HCEC 1CT (cell line): ENCODE data around the gene MVP.
"Not testable (repeated sequence)": the region's sequence is repeated elsewhere in the genome, so short reads cannot be mapped to it uniquely, and the experiment has no call there.

Source experiments
- DNase-seq: peaks from one replicate; pipeline ENCODE4 v3.0.0-alpha.2; 2017

The MVP gene

DNA sequence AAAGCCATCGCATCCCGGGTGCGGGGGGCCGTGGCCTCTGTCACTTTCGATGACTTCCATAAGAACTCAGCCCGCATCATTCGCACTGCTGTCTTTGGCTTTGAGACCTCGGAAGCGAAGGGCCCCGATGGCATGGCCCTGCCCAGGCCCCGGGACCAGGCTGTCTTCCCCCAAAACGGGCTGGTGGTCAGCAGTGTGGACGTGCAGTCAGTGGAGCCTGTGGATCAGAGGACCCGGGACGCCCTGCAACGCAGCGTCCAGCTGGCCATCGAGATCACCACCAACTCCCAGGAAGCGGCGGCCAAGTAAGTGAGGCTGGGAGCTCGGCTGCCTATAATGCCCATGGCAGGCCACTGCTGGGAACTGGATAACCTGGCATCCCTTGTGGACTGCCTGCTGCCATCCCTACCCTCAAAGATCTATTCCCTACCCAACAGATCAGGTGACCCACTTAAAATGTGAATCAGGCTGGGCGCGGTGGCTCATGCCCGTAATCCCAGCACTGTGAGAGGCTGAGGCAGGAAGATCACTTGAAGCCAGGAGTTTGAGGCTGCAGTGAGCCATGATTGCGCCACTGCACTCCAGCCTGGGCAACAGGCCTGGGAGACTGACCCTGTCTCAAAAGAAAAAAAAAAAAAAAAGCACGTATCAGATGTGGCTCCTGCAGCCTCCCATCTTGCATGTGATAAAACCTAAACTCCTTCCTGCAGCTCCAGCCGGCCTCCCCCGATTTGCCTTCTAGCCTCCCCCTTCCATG is 24.5 kb downstream of the MVP start:
- DNase-seq, result no peak

DNA sequence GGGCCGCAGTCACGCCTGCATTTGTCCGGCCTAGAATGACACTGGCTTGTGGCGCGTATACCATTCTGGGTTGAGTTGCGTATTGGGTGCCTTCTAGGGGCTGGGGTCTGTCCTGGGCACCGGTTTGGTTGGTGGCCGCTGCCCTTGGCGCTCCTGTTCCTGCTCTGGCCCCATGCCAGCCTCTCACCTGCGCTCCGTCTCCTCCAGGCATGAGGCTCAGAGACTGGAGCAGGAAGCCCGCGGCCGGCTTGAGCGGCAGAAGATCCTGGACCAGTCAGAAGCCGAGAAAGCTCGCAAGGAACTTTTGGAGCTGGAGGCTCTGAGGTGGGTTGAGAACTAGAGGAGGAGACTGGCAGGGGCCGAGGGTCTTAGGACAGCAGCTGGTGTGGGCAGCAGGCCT is 25.4 kb downstream of the MVP start:
- no peak for DNase-seq

DNA sequence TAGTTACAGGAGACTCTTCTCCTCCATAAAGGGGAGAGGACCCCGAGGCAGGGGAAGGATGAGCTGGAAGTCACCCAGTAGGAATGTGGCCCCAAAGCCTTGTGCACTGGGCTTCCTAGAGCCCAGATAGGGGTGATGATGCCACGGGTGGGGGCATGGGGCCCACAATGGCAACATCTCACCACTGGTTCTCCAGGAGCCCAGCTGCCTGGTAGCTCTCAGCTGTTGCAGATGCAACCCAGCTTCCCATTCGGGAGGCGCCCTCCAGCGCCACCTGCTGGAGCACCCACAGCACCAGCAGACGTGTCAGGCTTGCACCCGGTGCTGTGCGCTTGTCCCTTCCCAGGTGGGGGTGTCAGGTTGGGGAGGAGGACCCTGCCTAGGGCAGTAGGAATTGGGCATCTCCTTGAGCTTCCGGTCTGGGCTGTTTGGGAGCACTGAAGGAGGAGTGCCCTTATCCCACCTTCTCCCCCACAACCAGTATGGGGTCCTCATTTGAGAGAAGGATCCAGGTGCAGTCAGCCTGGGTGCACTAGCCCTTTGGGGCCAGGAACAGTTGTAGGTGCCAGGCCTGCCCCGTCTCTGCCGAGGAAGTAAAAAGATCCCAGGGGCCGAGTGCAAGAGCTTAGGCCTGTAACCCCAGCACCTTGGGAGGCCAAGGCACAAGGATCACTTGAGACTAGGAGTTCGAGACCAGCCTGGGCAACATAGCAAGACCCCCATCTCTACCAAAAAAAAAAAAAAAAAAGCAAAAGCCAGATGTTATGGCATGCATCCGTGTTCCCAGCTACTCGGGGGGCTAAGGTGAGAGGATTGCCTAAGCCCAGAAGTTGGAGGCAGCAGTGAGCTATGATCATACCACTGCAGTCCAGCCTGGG is 28.4 kb downstream of the MVP start:
- DNase-seq, result peak; percentile 62

DNA sequence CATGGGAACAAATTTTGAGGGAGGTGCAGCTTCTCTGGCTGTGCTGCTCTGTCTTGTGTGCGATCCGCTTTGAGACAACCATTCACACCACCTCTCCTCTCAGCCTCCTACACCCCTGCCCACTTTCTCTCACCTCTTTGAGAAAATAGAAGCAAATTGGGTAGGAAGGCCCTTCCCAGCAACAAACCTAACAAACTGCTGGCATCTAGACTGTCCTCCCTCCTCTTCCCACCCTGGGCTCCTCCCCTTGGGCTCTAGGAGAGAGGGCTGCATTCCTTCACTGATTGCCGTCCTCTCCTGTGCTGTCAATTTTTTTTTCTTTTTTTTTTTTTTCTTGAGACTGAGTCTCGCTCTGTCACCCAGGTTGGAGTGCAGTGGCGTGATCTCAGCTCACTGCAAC is 29.2 kb downstream of the MVP start:
- DNase-seq, result no peak

DNA sequence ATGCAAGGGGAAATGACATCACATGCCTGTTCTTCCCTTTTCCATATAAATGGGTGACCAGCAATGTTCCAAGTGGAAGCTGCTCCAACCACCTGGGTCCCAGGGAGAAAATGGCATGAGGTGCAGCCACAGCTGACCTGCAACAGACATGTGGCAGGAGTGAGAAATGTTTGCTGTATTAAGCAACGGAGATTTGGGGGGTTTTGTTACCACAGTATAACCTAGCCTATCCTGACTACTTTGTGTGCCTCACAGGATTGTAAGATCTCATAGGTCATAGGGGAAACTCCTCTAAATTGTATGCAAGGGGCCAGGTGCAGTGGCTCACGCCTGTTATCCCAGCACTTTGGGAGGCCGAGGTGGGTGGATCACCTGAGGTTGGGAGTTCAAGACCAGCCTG is 30.7 kb downstream of the MVP start:
- no peak for DNase-seq

DNA sequence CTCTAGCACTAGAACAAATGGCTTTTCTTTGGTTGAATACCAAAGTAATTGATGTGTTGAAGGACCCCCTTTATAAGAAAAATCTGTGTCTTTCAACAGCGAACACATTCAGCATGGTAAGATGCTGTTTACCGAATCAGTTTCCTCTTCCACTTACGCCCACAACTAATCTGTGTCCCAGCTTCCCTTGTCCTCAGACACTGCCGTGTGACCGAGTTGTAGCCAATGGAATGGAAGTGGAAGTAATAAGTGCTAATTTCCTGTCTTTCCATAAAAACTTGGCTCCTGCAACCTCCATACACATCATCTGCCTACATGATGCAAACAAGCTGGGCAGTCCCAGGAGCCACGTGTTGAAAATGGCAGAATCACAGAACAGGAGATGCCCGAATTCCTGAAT is 32.4 kb downstream of the MVP start:
- DNase-seq, result peak; percentile 54

DNA sequence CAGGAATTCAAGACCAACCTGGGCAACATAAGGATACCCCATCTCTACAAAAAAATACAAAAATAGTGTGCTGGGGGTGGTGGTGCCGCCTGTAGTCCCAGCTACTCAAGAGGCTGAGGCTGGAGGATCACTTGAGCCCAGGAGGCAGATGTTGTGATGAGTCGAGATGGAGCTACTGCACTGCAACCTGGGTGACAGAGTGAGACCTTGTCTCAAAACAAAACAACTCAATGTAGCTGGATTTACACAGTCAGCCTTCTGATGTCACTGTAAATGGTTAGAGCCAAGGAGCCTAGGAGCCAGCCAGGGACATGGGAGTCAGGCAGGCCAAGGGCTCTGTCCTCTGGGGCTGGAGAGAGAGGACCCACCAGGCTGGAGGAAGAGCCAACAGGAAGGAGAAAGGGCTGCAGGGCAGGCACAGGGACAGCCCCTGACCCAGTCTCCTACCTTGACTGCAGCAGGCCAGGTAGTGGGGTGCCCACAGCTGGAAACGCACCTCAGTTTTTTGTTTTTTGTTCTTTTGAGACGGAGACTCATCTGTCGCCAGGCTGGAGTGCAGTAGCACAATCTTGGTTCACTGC is 34.3 kb downstream of the MVP start:
- no peak for DNase-seq

DNA sequence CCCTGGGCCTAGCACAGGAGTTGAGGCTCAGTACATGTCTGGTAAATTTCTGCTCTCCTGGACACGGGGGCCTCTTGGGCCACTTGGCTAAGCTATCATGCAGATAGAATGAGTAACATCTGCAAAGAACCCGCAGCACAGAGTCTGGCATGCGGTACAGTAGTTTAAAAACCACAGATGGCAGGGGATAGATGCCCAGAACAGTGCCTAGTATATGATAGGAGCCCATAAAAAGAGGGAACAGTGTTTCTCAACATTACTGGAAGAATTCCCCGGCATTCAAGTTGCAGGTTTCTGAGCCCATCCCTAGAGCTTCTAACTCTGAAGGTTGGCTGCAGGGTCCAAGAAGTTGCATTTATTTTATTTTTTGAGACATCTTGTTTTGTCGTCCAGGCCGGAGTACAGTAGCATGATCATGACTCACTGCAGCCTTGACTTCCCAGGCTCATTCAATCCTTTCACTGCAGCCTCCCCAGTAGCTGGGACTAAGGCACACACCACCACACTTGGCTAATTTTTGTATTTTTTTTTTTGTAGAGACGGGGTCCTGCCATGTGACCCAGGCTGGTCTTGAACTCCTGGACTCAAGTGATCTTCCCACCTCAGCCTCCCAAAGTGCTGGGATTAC is 37.0 kb downstream of the MVP start:
- peak; percentile 26 for DNase-seq

DNA sequence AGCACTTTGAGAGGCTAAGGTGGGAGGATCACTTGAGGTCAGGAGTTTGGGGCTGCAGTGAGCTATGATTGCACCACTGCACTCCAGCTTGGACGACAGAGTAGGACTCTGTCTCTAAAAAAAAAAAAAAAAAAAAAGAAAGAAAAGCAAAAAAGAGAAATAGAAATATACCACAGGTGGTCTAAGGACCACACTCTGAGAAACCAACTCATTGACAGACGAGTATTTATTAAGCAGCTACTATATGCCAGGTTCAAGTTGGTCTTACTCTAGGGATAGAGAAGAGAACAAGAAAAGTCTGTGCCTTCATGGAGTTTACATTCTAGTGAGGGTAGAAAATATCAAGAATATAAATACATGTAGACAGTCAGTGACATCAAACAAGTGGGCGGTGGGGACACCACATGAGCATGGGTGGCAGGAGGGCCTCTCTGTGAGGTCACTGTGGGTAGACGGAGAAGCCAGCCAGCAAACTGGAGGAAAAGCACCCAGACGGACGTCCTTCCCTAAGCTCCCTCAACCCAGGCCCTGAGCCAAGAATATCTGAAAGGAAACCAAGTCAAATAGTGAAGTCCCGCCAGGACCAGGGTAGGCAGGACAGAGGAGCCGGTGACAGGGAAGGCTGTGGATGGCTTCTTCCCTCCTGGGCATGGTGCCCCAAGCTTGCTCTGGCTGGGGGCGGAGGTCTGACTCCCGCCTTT is 38.0 kb downstream of the MVP start:
- no peak for DNase-seq

DNA sequence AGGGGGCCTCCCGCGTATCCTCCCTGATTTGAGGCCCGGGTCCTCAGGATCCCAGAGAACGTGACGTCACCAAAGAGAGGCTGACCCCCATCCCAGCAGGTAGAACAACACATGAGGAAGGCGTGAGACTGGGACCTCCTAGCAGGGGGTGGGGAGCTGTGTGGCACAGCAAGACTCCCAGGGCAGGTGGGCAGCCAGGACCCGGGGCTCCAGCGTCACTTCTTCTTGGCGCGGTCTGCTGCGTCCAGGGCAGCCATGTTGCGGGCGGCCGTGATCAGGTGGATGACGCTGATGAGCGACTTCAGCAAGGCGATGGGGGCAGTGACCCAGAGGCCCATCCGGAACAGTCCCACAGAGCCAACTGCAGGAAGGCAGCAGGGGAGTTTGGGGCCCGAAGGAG is 38.7 kb downstream of the MVP start:
- DNase-seq, result no peak

DNA sequence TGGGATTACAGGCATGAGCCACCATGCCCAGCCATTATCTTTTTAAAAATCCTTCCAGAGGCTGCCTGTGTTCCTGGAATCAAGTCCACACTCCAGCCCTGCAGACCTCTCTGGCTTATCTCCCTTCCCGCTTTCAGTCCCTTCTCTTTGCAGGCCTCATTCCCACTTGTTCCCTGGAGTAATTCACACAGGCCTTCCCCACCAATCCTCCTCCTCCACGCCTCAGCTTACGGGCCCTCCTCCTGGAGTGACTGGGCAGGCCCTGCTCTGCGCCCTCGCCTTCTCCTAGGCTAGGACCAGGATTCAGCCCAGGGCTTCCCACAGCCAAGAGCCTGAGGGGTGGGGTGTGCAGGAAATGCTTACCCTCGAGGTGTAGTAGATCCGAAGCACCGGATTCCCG is 40.0 kb downstream of the MVP start:
- DNase-seq, result no peak

DNA sequence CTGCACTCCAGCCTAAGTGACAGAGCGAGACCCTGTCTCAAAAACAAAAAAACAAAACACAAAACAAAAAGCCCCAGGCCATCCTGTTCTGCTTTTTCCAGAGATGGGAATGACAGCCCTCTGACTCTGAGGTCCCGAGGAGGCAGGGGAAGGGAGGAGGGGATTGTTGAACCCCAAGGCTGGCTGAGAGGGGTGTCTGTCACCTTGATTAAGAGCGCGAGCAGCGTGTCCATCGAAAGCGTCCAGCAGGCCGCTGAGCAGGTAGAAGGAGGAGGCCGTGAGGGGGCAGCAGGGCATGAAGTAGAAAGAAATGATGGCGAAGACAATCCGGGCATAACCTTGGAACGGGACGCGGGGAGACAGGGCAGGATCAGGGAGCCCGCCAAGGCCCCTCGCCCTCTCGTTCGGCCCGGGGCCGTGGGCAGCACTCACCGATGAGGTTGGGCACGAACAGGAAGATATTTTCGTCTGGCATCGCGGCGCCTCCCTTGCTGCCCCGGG is 42.2 kb downstream of the MVP start:
- DNase-seq, result no peak

DNA sequence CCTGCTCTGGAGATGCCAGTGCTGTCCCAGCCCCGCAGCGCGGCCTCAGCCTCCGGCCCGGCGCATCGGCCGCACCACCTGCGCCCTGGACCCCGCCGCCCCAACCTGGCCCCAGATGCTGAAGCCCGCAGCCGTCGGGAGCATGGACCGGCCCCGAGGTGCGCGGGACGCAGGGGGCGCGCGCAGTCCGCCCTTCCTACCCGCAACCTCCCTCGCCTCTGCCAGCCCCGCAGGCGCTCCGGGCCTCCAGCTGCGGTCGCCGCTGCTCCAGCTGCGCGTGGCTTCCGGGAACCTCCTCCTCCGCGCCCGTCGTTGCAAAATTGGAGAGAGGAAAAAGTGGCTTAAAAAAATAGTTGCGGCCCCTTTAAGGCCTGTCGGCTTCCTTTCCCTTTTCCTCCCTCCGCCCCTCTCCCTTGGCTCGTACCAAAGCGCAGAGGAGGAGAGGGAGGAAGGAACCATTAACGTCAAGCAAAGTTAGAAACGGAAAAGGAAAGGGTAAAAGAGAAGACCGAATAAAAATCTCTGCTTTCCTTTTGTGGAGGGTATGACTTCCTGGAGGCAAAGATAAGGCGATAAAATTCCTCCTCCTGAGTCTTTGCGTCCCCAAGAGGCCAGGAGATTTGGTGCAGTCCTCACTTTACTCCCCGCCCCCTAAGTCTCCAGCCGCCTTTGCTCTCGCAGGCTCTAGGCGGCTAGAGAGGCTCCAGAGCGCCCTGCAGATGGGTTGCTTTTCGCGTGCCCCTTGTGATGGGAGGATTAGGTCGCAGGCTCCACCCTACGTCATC is 42.8 kb downstream of the MVP start, which contains the start of gene CDIPT:
CDIPT (minus strand) TSS at position 343 of the 785 bp plus-strand sequence. CDS start 369 bp downstream, outside the sequence.
- DNase-seq, result peak; percentile 98

DNA sequence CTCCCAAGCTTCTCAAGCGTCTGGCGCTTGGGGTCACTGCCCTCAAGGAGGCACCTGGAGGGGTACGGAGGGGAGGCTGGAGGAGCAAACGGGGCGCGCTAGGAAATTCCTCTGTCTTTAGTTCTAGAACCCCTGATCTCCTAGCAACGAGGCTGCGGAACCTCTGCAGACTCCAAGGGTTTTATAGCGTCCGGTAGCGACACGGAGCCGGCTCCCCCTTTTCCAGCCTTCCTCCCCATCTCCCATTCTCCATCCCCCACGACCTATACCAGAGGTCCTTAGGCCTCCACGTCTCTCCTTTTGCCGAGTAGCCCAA is 43.4 kb downstream of the MVP start:
- DNase-seq, result no peak

DNA sequence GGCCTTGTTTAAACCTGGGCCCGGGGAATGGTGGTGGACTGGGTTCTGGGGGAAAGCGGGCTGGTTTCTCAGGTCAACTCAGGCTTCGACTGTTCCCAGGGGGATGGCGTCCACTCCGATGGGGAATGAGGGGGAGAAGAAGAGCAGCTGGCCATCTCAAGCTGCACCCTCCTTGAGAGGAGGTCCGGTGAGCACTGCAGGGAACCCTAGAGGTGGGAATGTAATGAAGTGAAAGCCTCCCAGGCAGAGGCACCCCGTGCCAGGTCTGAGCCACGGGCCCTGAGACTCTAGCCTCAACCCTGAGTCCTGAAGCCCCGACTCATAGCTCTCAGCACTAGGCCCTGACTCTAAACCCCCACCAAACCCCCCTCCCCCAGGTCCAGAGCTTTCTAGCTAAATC is 43.9 kb downstream of the MVP start:
- no peak for DNase-seq

DNA sequence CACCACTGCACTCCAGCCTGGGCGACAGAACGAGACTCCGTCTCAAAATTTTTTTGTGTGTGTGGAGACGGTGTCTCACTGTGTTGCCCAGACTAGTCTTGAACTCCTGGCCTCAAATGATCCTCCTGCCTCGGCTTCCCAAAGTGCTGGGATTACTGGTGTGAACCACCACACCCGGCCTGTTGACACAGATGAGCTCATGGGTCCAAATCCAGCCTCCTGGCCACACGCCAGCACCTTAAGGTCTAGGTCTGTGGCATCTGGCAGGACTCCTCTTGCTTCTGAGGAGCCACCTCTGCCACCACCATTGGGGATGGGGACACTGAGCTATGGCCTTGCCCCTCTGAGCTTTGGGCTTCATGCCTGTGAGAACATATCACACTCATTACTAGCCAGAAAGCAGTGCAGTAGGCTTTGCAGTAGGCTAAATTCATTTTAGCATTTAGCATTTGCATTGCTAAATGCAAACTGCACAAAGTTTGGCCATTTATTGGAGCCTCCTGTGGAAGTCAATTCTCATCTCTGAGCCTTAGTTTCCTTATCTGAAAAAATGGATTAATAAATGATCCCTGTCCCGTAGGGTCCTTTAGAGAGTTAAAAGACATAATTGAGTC is 48.2 kb downstream of the MVP start:
- DNase-seq, result no peak

DNA sequence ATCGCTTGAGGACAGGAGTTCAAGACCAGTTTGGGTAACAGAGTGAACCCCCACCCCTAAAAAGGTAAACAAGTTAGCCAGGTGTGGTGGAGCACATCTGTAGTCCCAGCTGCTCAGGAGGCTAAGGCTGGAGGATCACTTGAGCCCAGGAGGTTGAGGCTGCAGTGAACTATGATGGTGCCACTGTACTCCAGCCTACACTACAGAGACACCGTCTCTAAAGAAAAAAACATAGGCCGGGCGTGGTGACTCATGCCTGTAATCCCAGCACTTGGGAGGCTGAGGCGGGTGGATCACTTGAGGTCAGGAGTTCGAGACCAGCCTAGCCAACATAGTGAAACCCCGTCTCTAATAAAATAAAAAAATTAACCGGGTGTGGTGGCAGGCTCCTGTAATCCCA is 48.8 kb downstream of the MVP start:
- DNase-seq, result not testable (repeated sequence)

DNA sequence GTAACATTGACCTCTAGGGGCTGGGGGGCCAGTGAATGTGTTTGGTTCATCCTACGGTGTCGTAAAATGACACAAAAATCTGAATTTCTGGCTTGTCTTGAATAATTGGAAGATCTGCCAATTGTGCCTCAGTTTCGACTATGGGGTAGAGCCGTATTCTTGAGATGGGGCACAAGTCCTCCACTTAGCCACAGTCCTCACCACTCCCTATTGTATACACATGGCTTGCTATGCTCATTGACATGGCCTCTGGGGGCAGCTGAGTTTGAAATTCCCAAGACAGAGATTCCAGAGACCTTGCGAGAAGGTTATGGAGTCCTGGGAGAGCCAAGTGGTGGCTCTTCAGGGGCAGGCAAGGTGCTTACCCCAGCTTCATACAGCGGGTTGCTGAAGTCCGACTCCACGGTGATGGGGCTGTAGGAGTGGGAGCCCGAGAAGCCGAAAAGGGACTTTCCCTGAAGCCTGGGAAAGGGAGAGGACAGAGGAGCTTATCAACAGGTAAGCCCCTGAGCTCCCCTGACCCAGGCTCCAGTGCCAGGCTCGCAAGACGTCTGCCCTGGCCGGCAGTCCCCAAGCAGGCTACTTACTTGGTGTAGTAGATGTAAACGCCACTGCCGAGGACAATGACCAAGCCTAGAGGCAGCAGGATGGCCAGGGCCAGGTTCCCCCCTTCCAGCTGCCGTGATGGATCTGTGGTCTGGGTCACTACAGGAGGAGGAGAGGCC is 51.7 kb downstream of the MVP start:
- DNase-seq, result no peak

DNA sequence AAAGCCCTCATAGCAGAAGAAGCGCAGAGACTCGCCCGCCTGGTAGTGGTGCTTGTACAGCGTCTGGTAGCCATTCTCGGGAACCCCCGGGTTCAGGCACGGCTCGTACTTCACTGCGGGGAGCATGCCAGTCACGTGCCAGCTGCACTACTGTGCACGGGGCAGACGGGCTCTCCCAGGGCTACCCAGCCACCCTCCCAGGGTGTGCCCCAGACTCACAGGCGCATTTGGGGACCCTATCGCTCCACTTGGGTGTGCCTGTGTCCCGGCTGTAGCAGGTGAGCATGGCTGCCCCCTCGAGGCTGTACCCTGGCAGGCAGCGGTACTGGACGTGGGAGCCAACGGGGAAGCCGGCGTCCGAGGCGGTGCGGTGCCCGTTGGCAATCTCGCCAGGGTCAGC is 53.1 kb downstream of the MVP start:
- DNase-seq, result no peak

DNA sequence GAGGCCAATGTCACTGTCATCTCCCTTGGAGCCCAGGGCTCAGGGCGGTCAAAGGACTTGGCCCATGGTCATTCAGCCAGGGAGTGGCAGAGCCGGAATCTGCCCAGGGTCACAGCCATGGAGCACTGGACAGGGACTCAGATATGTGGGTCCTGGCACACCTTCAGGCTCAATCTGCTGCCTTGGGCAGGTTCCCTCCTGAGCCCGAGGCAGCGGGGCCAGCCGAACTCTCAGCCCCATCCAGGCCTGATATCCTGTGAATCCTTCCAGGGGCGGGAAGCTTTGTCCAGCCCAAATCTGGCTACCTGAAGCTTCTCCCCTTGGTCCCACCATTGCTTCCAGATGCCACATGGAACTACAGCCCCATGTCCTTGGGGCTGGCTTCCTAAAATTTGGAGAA is 54.9 kb downstream of the MVP start:
- DNase-seq, result no peak

DNA sequence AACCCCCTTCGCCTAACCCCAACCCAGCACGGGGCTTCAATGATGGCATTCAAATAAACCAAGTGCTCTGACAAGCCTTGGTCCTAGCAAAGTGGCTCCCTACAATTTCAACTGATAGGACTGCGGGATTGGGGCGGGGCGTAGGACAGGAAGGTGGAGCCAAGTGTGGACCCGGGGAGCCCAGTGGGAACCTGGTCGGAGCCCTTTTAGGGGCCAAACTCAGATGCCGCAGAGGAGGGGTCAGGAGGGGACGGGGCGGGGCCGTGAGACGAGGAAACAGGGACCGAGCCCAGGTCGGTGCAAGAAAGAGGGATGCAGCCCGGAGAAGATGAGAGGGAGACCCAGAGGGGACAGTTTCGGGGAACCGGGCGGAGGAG is 55.9 kb downstream of the MVP start:
- DNase-seq, result no peak
